Adrenal gland (tissue), 5 donors: ENCODE results near the gene LPAR3.
"Not testable (repeated sequence)": the region's sequence is repeated elsewhere in the genome, so short reads cannot be mapped to it uniquely, and the experiment has no call there.

ENCODE experiments used
- POLR2A ChIP-seq, 2 donors: fragments of 450-650 bp; IDR thresholded peaks; one replicate each; pipeline ENCODE4 v1.6.1; 2017; ENCODE audit warnings: antibody characterized with exemption in 2 of 2, mild to moderate bottlenecking in 2 of 2, moderate library complexity in 1 of 2
- TF ChIP-seq, protein P1 (sequence below), 6 experiments: fragments of 450-650 bp in 4 of 6; fragments of 200-600 bp in 2 of 6; sonication (generic) in 1 of 6; IDR thresholded peaks; 1 replicate in 5 of 6; 2 replicates in 1 of 6; pipeline versions ENCODE4 v1.5.1 to v1.8.0; 2016 to 2021; ENCODE audit warnings: antibody characterized with exemption in 6 of 6, mild to moderate bottlenecking in 2 of 6, moderate library complexity in 1 of 6
- donor health status: DM: no; HTN: no; CAD: no.

- TF ChIP-seq, protein P1, sequence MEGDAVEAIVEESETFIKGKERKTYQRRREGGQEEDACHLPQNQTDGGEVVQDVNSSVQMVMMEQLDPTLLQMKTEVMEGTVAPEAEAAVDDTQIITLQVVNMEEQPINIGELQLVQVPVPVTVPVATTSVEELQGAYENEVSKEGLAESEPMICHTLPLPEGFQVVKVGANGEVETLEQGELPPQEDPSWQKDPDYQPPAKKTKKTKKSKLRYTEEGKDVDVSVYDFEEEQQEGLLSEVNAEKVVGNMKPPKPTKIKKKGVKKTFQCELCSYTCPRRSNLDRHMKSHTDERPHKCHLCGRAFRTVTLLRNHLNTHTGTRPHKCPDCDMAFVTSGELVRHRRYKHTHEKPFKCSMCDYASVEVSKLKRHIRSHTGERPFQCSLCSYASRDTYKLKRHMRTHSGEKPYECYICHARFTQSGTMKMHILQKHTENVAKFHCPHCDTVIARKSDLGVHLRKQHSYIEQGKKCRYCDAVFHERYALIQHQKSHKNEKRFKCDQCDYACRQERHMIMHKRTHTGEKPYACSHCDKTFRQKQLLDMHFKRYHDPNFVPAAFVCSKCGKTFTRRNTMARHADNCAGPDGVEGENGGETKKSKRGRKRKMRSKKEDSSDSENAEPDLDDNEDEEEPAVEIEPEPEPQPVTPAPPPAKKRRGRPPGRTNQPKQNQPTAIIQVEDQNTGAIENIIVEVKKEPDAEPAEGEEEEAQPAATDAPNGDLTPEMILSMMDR (IDR thresholded peaks at IDR 0.05): not testable (repeated sequence)
- TF ChIP-seq POLR2A (IDR thresholded peaks at IDR 0.05): not testable (repeated sequence)
Measured at GRCh38 chr1:84908746-84909464, 15.9 kb upstream of the LPAR3 start.
